Hypothalamus (tissue), 51 donors: ENCODE measurements around the gene GLB1L.

Experiments used
- DNase-seq, 51 donors: peaks; one replicate each; lab custom pipeline; 2025; lab: John Stamatoyannopoulos, UW

GLB1L gene

GRCh38 chr2:219228911-219229304, 16.3 kb downstream of the GLB1L start:
- DNase-seq = no peak

- DNase-seq = no peak
Observed at GRCh38 chr2:219228041-219228910, 17.0 kb downstream of the GLB1L start.

- DNase-seq = no peak
Observed at GRCh38 chr2:219225350-219225749, 19.9 kb downstream of the GLB1L start.

GRCh38 chr2:219223831-219224610, 21.2 kb downstream of the GLB1L start:
- DNase-seq = no peak

GRCh38 chr2:219221957-219222518, 23.2 kb downstream of the GLB1L start:
- DNase-seq = no peak

- no peak for DNase-seq
Observed at GRCh38 chr2:219220652-219221402, 24.4 kb downstream of the GLB1L start.

- DNase-seq = no peak
Observed at GRCh38 chr2:219219784-219220532, 25.3 kb downstream of the GLB1L start.

GRCh38 chr2:219218732-219219701, 26.2 kb downstream of the GLB1L start, which contains the start of gene ABCB6:
Gene ABCB6 (minus strand): TSS chr2:219218958. CDS start chr2:219218673, 285 bp downstream.
- DNase-seq = peak; percentile 76 to 98 (median 95)

- peak in 48 of 51 donors; percentile 33 to 88 (median 69) for DNase-seq
Observed at GRCh38 chr2:219218217-219218731, 27.0 kb downstream of the GLB1L start.

- DNase-seq = no peak
Observed at GRCh38 chr2:219216535-219216915, 28.7 kb downstream of the GLB1L start.

GRCh38 chr2:219215871-219216534, 29.2 kb downstream of the GLB1L start:
- no peak for DNase-seq

GRCh38 chr2:219214786-219215185, 30.5 kb downstream of the GLB1L start:
- no peak for DNase-seq

GRCh38 chr2:219214141-219214540, 31.1 kb downstream of the GLB1L start:
- DNase-seq = no peak

- no peak for DNase-seq
Observed at GRCh38 chr2:219213486-219214071, 31.7 kb downstream of the GLB1L start.

GRCh38 chr2:219213026-219213415, 32.2 kb downstream of the GLB1L start:
- no peak for DNase-seq

- no peak for DNase-seq
Observed at GRCh38 chr2:219210886-219211362, 34.3 kb downstream of the GLB1L start.

GRCh38 chr2:219210196-219210885, 34.9 kb downstream of the GLB1L start:
- DNase-seq = no peak
